GM19240 (cell line): Measurements from ENCODE around the gene SELENOI.
"Not testable (repeated sequence)": the region's sequence is repeated elsewhere in the genome, so short reads cannot be mapped to it uniquely, and the experiment has no call there.

Source experiments
- DNase-seq: peaks from one replicate; pipeline ENCODE4 v3.0.0; 2011; ENCODE audit warnings: low spot score; ENCODE audit not compliant: insufficient read length

The SELENOI gene

GRCh38 chr2:26326514-26326913, 19.4 kb upstream of the SELENOI start:
- no peak for DNase-seq

GRCh38 chr2:26327291-26328272, 18.4 kb upstream of the SELENOI start:
- no peak for DNase-seq

- not testable (repeated sequence) for DNase-seq
Observed at GRCh38 chr2:26329083-26329482, 16.9 kb upstream of the SELENOI start.

- DNase-seq = peak; percentile 66
Observed at GRCh38 chr2:26330114-26330549, 15.8 kb upstream of the SELENOI start.

- DNase-seq = no peak
Observed at GRCh38 chr2:26330604-26331003, 15.3 kb upstream of the SELENOI start.

GRCh38 chr2:26331321-26331720, 14.6 kb upstream of the SELENOI start:
- not testable (repeated sequence) for DNase-seq

GRCh38 chr2:26333293-26333692, 12.7 kb upstream of the SELENOI start:
- DNase-seq = no peak

GRCh38 chr2:26335231-26335630, 10.7 kb upstream of the SELENOI start:
- no peak for DNase-seq

GRCh38 chr2:26336719-26337118, 9.2 kb upstream of the SELENOI start:
- DNase-seq = no peak

- DNase-seq = no peak
Observed at GRCh38 chr2:26337298-26337697, 8.6 kb upstream of the SELENOI start.

GRCh38 chr2:26340831-26341230, 5.1 kb upstream of the SELENOI start:
- DNase-seq = no peak

- no peak for DNase-seq
Observed at GRCh38 chr2:26344581-26345282, 1.2 kb upstream of the SELENOI start.

GRCh38 chr2:26345283-26345544, 729 bp upstream of the SELENOI start:
- DNase-seq = no peak

- no peak for DNase-seq
Observed at GRCh38 chr2:26346454-26347053, 611 bp downstream of the SELENOI start, which contains the start of gene ADGRF3. Gene ADGRF3, minus strand, starts transcription at chr2:26346789. Its CDS starts 555 bp downstream, at chr2:26346234.

- DNase-seq = no peak
Observed at GRCh38 chr2:26347286-26347865, 1.4 kb downstream of the SELENOI start.

GRCh38 chr2:26349690-26350089, 3.7 kb downstream of the SELENOI start:
- no peak for DNase-seq

- DNase-seq = no peak
Observed at GRCh38 chr2:26351375-26352090, 5.6 kb downstream of the SELENOI start.

- no peak for DNase-seq
Observed at GRCh38 chr2:26352892-26353291, 6.9 kb downstream of the SELENOI start.

- DNase-seq = not testable (repeated sequence)
Observed at GRCh38 chr2:26354469-26354868, 8.5 kb downstream of the SELENOI start.

GRCh38 chr2:26355038-26355995, 9.4 kb downstream of the SELENOI start:
- DNase-seq = no peak
